ENCODE measurements around the gene SEC23B. TPM values are rescaled to one million over a fixed set of nuclear protein-coding genes. Genes with fewer than 3 reads are reported as not detected.

SEC23B gene
- total and polyA plus RNA-seq, 2 experiments from 2014 or later = 27.2 to 66.6 TPM

DNA sequence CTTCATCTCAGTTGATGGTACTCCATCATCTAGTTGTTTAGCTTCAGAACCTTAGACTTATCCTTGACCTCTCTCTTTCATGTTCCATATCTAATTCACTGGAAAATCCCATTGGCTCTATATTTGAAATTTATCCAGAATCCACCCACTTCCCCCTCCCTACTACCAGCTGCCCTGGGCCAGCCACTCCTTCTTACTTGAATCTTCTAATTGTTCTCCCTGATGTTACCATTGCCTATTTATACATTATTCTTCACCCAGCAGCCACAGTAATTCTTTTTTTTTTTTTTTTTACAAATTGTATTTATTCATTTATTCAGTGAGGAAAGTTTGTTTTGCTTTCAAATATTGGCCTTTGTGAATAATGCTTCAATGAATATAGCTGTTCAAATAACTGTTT is 8.2 kb downstream of the SEC23B start:
- Mint-ChIP-seq H3K9me3 (no peaks in the 10 kb centered on the region), H3K36me3 (ENCODE audit: low read depth) (peaks cover 32% of the 10 kb centered on the region), H3K27ac (no peak overlapping the region), H3K27me3 (ENCODE audit: insufficient read depth, low read depth, poor library complexity) (no peaks in the 10 kb centered on the region), H3K4me3 (no peak overlapping the region), H3K4me1 (no peaks in the 10 kb centered on the region)
- H3K4me3 ChIP-seq = no peak overlapping the region
- no peak overlapping the region for H3K4me2 ChIP-seq
- DNase-seq (ENCODE audit: low spot score) = no peak
- TF ChIP-seq CTCF (conservative IDR thresholded peaks at IDR 0.05; ENCODE audit: low read depth in 2 of 2) = no peak
- TF ChIP-seq EZH2 (IDR thresholded peaks at IDR 0.05; ENCODE audit: low read depth, unreplicated experiment) = no peak
- no peak for TF ChIP-seq ZNF331 (CRISPR knock-in tag; IDR thresholded peaks at IDR 0.05; ENCODE audit: low read depth)
- TF ChIP-seq NANOG (IDR thresholded peaks at IDR 0.05; ENCODE audit: borderline replicate concordance) = no peak
- TF ChIP-seq ZNF462 (CRISPR knock-in tag; IDR thresholded peaks at IDR 0.05) = no peak
- no peak for TF ChIP-seq JUNB (IDR thresholded peaks at IDR 0.05; ENCODE audit: unreplicated experiment)
- no peak for TF ChIP-seq EZH2phosphoT487 (IDR thresholded peaks at IDR 0.05; ENCODE audit: unreplicated experiment)
- no peak for TF ChIP-seq REST (IDR thresholded peaks at IDR 0.05; ENCODE audit: unreplicated experiment)
- no peak for TF ChIP-seq CREB1 (CRISPR knock-in tag; IDR thresholded peaks at IDR 0.05; ENCODE audit: low read depth)
- no peak for TF ChIP-seq STAT1 (IDR thresholded peaks at IDR 0.05; ENCODE audit: unreplicated experiment)
- TF ChIP-seq POLR2AphosphoS5 (IDR thresholded peaks at IDR 0.05; ENCODE audit: low read depth) = no peak
- TF ChIP-seq, protein P1, sequence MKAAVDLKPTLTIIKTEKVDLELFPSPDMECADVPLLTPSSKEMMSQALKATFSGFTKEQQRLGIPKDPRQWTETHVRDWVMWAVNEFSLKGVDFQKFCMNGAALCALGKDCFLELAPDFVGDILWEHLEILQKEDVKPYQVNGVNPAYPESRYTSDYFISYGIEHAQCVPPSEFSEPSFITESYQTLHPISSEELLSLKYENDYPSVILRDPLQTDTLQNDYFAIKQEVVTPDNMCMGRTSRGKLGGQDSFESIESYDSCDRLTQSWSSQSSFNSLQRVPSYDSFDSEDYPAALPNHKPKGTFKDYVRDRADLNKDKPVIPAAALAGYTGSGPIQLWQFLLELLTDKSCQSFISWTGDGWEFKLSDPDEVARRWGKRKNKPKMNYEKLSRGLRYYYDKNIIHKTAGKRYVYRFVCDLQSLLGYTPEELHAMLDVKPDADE (IDR thresholded peaks at IDR 0.05) = no peak
- TF ChIP-seq ZNF114 (CRISPR knock-in tag; IDR thresholded peaks at IDR 0.05) = no peak
- no peak overlapping the region for H3K27ac ChIP-seq (ENCODE audit: low read depth)
- ATAC-seq = no peak
- H2AFZ ChIP-seq = no peak overlapping the region
- H3K36me3 ChIP-seq (ENCODE audit: insufficient read depth) = peaks cover 42% of the 10 kb centered on the region
- no peaks in the 10 kb centered on the region for H3K27me3 ChIP-seq (ENCODE audit: insufficient read depth)
- no peaks in the 10 kb centered on the region for H3K4me1 ChIP-seq (ENCODE audit: insufficient read depth)
- peaks cover 13% of the 10 kb centered on the region for H3K79me2 ChIP-seq (replicated peaks; ENCODE audit: insufficient read depth)
- peaks cover 4% of the 10 kb centered on the region; the same call in 1 of the 2 replicates for H3F3A ChIP-seq (replicated peaks; ENCODE audit: low read depth)
- H4K20me1 ChIP-seq (replicated peaks; ENCODE audit: insufficient read depth) = no peaks in the 10 kb centered on the region; the same call in 1 of the 2 replicates
- H3K9me2 ChIP-seq (ENCODE audit: insufficient read depth) = no peaks in the 10 kb centered on the region

All from GM23338 (cell line).